ENCODE measurements around the gene FUOM.

- TF ChIP-seq, protein P1, sequence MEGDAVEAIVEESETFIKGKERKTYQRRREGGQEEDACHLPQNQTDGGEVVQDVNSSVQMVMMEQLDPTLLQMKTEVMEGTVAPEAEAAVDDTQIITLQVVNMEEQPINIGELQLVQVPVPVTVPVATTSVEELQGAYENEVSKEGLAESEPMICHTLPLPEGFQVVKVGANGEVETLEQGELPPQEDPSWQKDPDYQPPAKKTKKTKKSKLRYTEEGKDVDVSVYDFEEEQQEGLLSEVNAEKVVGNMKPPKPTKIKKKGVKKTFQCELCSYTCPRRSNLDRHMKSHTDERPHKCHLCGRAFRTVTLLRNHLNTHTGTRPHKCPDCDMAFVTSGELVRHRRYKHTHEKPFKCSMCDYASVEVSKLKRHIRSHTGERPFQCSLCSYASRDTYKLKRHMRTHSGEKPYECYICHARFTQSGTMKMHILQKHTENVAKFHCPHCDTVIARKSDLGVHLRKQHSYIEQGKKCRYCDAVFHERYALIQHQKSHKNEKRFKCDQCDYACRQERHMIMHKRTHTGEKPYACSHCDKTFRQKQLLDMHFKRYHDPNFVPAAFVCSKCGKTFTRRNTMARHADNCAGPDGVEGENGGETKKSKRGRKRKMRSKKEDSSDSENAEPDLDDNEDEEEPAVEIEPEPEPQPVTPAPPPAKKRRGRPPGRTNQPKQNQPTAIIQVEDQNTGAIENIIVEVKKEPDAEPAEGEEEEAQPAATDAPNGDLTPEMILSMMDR (IDR thresholded peaks at IDR 0.05), result no peak
- no peak for TF ChIP-seq POLR2AphosphoS5 (IDR thresholded peaks at IDR 0.05)
- no peak for TF ChIP-seq POLR2A (IDR thresholded peaks at IDR 0.05)
- no peak for TF ChIP-seq EP300 (IDR thresholded peaks at IDR 0.05)
These were observed 8.3 kb upstream of the FUOM start for GRCh38 chr10:133366130-133366478.
